NCI-H460 (cell line): ENCODE measurements around the gene SLC34A1. TPM values are rescaled to one million over a fixed set of nuclear protein-coding genes. Genes with fewer than 3 reads are reported as not detected.

ENCODE experiments used
- DNase-seq: peaks from one replicate; pipeline ENCODE4 v3.0.0-alpha.2; 2016; ENCODE audit warnings: low read depth; ENCODE audit errors: extremely low read depth
- total RNA-seq: library from RNA; depleted of rRNA; stranded (reverse); fragments of >200 nt; shearing (Covaris generic); gene quantifications from 2 replicates; pipeline ENCODE4 v1.2.3, GENCODE V29; 2014

SLC34A1 gene
- total RNA-seq, 1 experiment from 2014 or later, result not detected

GRCh38 chr5:177383181-177383580 is 1.1 kb upstream of the SLC34A1 start:
- DNase-seq, result no peak

GRCh38 chr5:177385720-177386119 is 1.5 kb downstream of the SLC34A1 start:
- DNase-seq, result no peak

GRCh38 chr5:177386542-177386941 is 2.3 kb downstream of the SLC34A1 start:
- no peak for DNase-seq

- no peak for DNase-seq
These were observed 3.2 kb downstream of the SLC34A1 start for GRCh38 chr5:177387405-177387804.

GRCh38 chr5:177388521-177389052 is 4.4 kb downstream of the SLC34A1 start:
- no peak for DNase-seq

GRCh38 chr5:177389241-177390169 is 5.3 kb downstream of the SLC34A1 start:
- DNase-seq, result peak; percentile 26

GRCh38 chr5:177390363-177391300 is 6.4 kb downstream of the SLC34A1 start:
- peak; percentile 86 for DNase-seq

- DNase-seq, result no peak
These were observed 8.5 kb downstream of the SLC34A1 start for GRCh38 chr5:177392765-177393164.

GRCh38 chr5:177393206-177393765 is 9.1 kb downstream of the SLC34A1 start:
- no peak for DNase-seq

- DNase-seq, result no peak
These were observed 9.8 kb downstream of the SLC34A1 start for GRCh38 chr5:177393990-177394389.

GRCh38 chr5:177396078-177396477 is 11.8 kb downstream of the SLC34A1 start:
- no peak for DNase-seq

- no peak for DNase-seq
These were observed 12.6 kb downstream of the SLC34A1 start for GRCh38 chr5:177396807-177397206.

GRCh38 chr5:177397875-177398390 is 13.7 kb downstream of the SLC34A1 start:
- DNase-seq, result no peak

GRCh38 chr5:177399997-177400868 is 16.0 kb downstream of the SLC34A1 start, which contains the start of gene PFN3:
Gene PFN3 (minus strand): TSS chr5:177400661. CDS start chr5:177400576, 85 bp downstream.
- DNase-seq, result no peak

- DNase-seq, result peak; percentile 79
These were observed 18.2 kb downstream of the SLC34A1 start for GRCh38 chr5:177402271-177403043.

GRCh38 chr5:177403102-177403791 is 19.0 kb downstream of the SLC34A1 start:
- no peak for DNase-seq

- peak; percentile 86 for DNase-seq
These were observed 19.8 kb downstream of the SLC34A1 start for GRCh38 chr5:177403792-177404640.
